Ascending aorta (tissue), 2 donors: ENCODE results near the gene ACCSL. TPM values are rescaled to one million over a fixed set of nuclear protein-coding genes. Genes with fewer than 3 reads are reported as not detected.

Experiments
- DNase-seq, 2 donors: peaks; one replicate each; pipeline ENCODE4 v3.0.0-alpha.2; 2019; ENCODE audit warnings: low spot score in 2 of 2
- H3K27ac ChIP-seq, 2 donors: fragments of 200-600 bp; sonication (generic); one replicate each; pipeline ENCODE4 v1.5.1; 2016 to 2017; ENCODE audit warnings: mild to moderate bottlenecking in 1 of 2
- H3K27me3 ChIP-seq: fragments of 200-600 bp; sonication (generic); one replicate; pipeline ENCODE4 v1.5.1; 2017
- H3K36me3 ChIP-seq, 2 donors: fragments of 200-600 bp; sonication (generic); one replicate each; pipeline ENCODE4 v1.5.1; 2016
- H3K4me1 ChIP-seq, 2 donors: fragments of 200-600 bp; sonication (generic); one replicate each; pipeline ENCODE4 v1.5.1; 2016 to 2017; ENCODE audit warnings: mild to moderate bottlenecking in 1 of 2
- H3K4me3 ChIP-seq, 2 donors: fragments of 200-600 bp; sonication (generic); one replicate each; pipeline ENCODE4 v1.5.1; 2016 to 2017; ENCODE audit warnings: mild to moderate bottlenecking in 1 of 2
- H3K9me3 ChIP-seq, 2 donors: fragments of 200-600 bp; sonication (generic); one replicate each; pipeline ENCODE4 v1.5.1; 2016
- CTCF ChIP-seq, 3 experiments: fragments of 200-600 bp in 2 of 3; fragments of 450-650 bp in 1 of 3; sonication (generic) in 2 of 3; IDR thresholded peaks; one replicate each; pipeline ENCODE4 v1.5.1; 2016 to 2019; ENCODE audit warnings: antibody characterized with exemption in 3 of 3, mild to moderate bottlenecking in 1 of 3, moderate library complexity in 1 of 3
- intact Hi-C: fragments of 100-400 bp; cut with DNase I; formaldehyde crosslinking; loops from one replicate; pipeline ENCODE4 v1.15.1; 2023
- total RNA-seq: library from RNA; depleted of rRNA; stranded (reverse); fragments of >200 nt; gene quantifications from one replicate; pipeline ENCODE4 v1.1.0, GENCODE V29; 2016

The ACCSL gene
- total RNA-seq, 1 donor from 2014 or later, result not detected

DNA sequence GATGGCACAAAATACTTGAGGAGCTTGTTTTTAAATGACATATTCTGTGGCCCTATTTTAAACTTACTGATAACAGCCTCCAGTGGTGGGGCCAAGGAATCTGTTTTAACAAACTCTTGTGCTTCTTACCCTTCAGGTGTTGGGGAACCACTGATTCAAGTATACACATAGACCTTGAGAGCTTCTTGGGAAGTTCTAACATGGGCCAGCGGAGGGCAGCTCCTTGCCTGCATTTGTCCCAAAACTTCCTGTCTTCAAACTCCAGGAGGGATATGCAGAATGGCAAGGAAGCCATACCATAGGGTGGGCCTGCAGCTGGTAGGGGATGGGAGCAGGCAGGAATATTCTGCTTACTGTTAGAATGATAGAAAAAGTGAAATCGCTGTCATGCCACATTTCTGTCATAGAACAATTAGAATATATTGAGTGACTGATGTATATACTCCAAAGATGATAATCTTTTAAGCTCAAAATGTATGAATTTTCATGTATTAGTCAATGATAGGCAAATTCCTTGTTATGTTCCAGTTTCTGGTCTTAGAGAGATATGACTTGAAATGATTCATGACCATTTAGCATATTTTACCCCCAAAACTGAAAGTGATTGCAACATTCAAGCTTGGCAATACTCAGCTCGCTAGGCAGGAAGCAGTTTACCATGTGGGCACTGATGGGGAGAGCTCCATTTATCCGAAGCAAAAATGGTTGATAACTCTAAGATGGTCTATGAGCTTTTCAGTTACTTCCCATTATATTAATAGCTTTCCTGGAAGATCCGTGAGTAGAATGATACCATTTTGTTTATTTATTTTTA is 56.9 kb downstream of the ACCSL start:
- H3K27ac ChIP-seq, result no peak overlapping the region
- no peaks in the 10 kb centered on the region for H3K4me1 ChIP-seq
- DNase-seq, result no peak
- intact Hi-C loops, result no loop called here
- H3K9me3 ChIP-seq, result no peaks in the 10 kb centered on the region
- no peak overlapping the region for H3K4me3 ChIP-seq
- H3K27me3 ChIP-seq, result no peaks in the 10 kb centered on the region
- TF ChIP-seq CTCF (IDR thresholded peaks at IDR 0.05), result no peak
- H3K36me3 ChIP-seq, result peaks cover 10 to 23% of the 10 kb centered on the region in 2 donors

GRCh38 chr11:44108260-44108659 is 60.5 kb downstream of the ACCSL start:
- H3K9me3 ChIP-seq, result no peaks in the 10 kb centered on the region
- peaks cover 10 to 40% of the 10 kb centered on the region in 2 donors for H3K36me3 ChIP-seq
- DNase-seq, result no peak
- H3K4me1 ChIP-seq, result no peaks in the 10 kb centered on the region
- intact Hi-C loops, result no loop called here
- no peak overlapping the region for H3K4me3 ChIP-seq
- no peak overlapping the region for H3K27ac ChIP-seq
- no peaks in the 10 kb centered on the region for H3K27me3 ChIP-seq
- no peak for TF ChIP-seq CTCF (IDR thresholded peaks at IDR 0.05)

Other genes starting within 250 kb of the ACCSL start
- 19.1 TPM for gene ALKBH3, start 167.2 kb upstream of the ACCSL start, total RNA-seq
- 2,116 TPM for gene C11orf96, start 105.3 kb upstream of the ACCSL start, total RNA-seq
- 8.5 TPM for gene ACCS, start 18.3 kb downstream of the ACCSL start, total RNA-seq
- gene EXT2, start 47.7 kb downstream of the ACCSL start, total RNA-seq, result 342 TPM